B cell (primary cell): ENCODE data around the gene PARD3. TPM values are rescaled to one million over a fixed set of nuclear protein-coding genes. Genes with fewer than 3 reads are reported as not detected.

Experiments used
- ATAC-seq: fragments of 200-7000 bp; cut with Tn5 transposase; one replicate; pipeline ENCODE4 v1.10.0; 2021; ENCODE audit warnings: low read depth, mild to moderate bottlenecking, moderate number of reproducible peaks, moderate library complexity
- CTCF ChIA-PET: fragments of 350-600 bp; sonication (Branson Sonifier 250); formaldehyde crosslinking; loops from one replicate; lab custom pipeline; 2021; ENCODE audit warnings: antibody characterized with exemption, inconsistent platforms; lab: Charles Lee
- POLR2A ChIA-PET: fragments of 350-600 bp; sonication (Branson Sonifier 250); formaldehyde crosslinking; loops from one replicate; lab custom pipeline; 2021; ENCODE audit warnings: antibody characterized with exemption; lab: Charles Lee
- DNase-seq: peaks from one replicate; pipeline ENCODE4 v3.0.0; 2013
- H2AFZ ChIP-seq: 2 replicates; pipeline ENCODE4 v1.6.1; 2012; ENCODE audit warnings: mild to moderate bottlenecking, low read depth, low read length; ENCODE audit not compliant: insufficient read depth, poor library complexity, severe bottlenecking
- H3K27ac ChIP-seq, 2 donors: 1 replicate in 1 of 2; 2 replicates in 1 of 2; pipeline ENCODE4 v1.5.1; 2012 to 2013; ENCODE audit warnings: low read length in 2 of 2, mild to moderate bottlenecking in 2 of 2, moderate library complexity in 1 of 2
- H3K27me3 ChIP-seq, 4 experiments: fragments of 200-600 bp in 1 of 4; sonication (generic) in 1 of 4; replicated peaks in 1 of 4; 1 replicate in 2 of 4; 2 replicates in 2 of 4; pipeline versions ENCODE4 v1.6.1 to v1.7.0; 2013 to 2016; ENCODE audit warnings: low read length in 3 of 4, mild to moderate bottlenecking in 2 of 4, mixed read lengths in 1 of 4, moderate library complexity in 1 of 4; ENCODE audit not compliant: insufficient read depth in 4 of 4, control insufficient read depth in 3 of 4; ENCODE audit errors: control extremely low read depth in 1 of 4
- H3K36me3 ChIP-seq, 2 experiments: replicated peaks in 1 of 2; 1 replicate in 1 of 2; 2 replicates in 1 of 2; pipeline versions ENCODE4 v1.6.1 to v1.7.1; 2013; ENCODE audit warnings: low read length in 1 of 2; ENCODE audit not compliant: insufficient read depth in 2 of 2, control insufficient read depth in 1 of 2; ENCODE audit errors: control extremely low read depth in 1 of 2, extremely low read depth in 1 of 2
- H3K4me1 ChIP-seq, 2 donors: fragments of 200-600 bp in 1 of 2; sonication (generic) in 1 of 2; 1 replicate in 1 of 2; 2 replicates in 1 of 2; pipeline versions ENCODE4 v1.5.1 to v1.6.1; 2013 to 2017; ENCODE audit warnings: low read length in 2 of 2; ENCODE audit not compliant: control insufficient read depth in 2 of 2, insufficient read depth in 2 of 2
- H3K4me2 ChIP-seq: replicated peaks from 2 replicates; pipeline ENCODE3; 2012; ENCODE audit warnings: mild to moderate bottlenecking, low read depth, low read length; ENCODE audit not compliant: poor library complexity, severe bottlenecking
- H3K4me3 ChIP-seq, 5 experiments: fragments of 200-600 bp in 1 of 5; sonication (generic) in 1 of 5; 1 replicate in 3 of 5; 2 replicates in 2 of 5; pipeline versions ENCODE4 v1.5.1 to v1.7.0; 2011 to 2016; ENCODE audit warnings: low read length in 4 of 5, mild to moderate bottlenecking in 4 of 5, low read depth in 2 of 5, control low read depth in 1 of 5, moderate library complexity in 1 of 5; ENCODE audit not compliant: insufficient read depth in 1 of 5; ENCODE audit errors: control extremely low read depth in 1 of 5, extremely low read depth in 1 of 5
- H3K79me2 ChIP-seq: fragments of 200-600 bp; sonication (generic); one replicate; pipeline ENCODE4 v1.6.0; 2016; ENCODE audit warnings: low read length; ENCODE audit not compliant: control insufficient read depth, insufficient read depth
- H3K9ac ChIP-seq: fragments of 200-600 bp; sonication (generic); 2 replicates; pipeline ENCODE4 v1.6.1; 2017; ENCODE audit warnings: mild to moderate bottlenecking, low read length, moderate library complexity
- H3K9me3 ChIP-seq, 3 donors: one replicate each; pipeline versions ENCODE4 v1.6.1 to v1.7.1; 2013; ENCODE audit warnings: low read length in 2 of 3; ENCODE audit not compliant: control insufficient read depth in 2 of 3, insufficient read depth in 1 of 3; ENCODE audit errors: control extremely low read depth in 1 of 3
- H4K20me1 ChIP-seq: 2 replicates; pipeline ENCODE4 v1.6.0; 2012; ENCODE audit warnings: mild to moderate bottlenecking, low read length; ENCODE audit not compliant: insufficient read depth, control insufficient read depth, poor library complexity, severe bottlenecking
- H3K27ac Mint-ChIP-seq: one replicate; pipeline ENCODE4 v1.8.0; 2021; ENCODE audit warnings: mixed read lengths
- H3K27me3 Mint-ChIP-seq: one replicate; pipeline ENCODE4 v1.8.0; 2021; ENCODE audit warnings: mixed read lengths
- H3K4me1 Mint-ChIP-seq: one replicate; pipeline ENCODE4 v1.8.0; 2021; ENCODE audit warnings: mixed read lengths
- H3K4me3 Mint-ChIP-seq: one replicate; pipeline ENCODE4 v1.8.0; 2021; ENCODE audit warnings: mixed read lengths
- H3K9me3 Mint-ChIP-seq: one replicate; pipeline ENCODE4 v1.8.0; 2022; ENCODE audit warnings: mixed read lengths; ENCODE audit not compliant: insufficient read depth
- EZH2 ChIP-seq: IDR thresholded peaks from 2 replicates; pipeline ENCODE4 v1.6.1; 2012; ENCODE audit warnings: borderline replicate concordance, low read depth, mild to moderate bottlenecking, moderate library complexity, low read length; ENCODE audit not compliant: insufficient read depth, poor library complexity, severe bottlenecking
- WGBS: methylation state at CpG from one replicate; pipeline ENCODE4 v1.1.5; 2013; ENCODE audit warnings: missing lambda C conversion rate; ENCODE audit not compliant: insufficient coverage; 5-methylcytosine and 5-hydroxymethylcytosine counted together
- intact Hi-C: fragments of 100-400 bp; cut with micrococcal nuclease; formaldehyde crosslinking; loops from one replicate; pipeline ENCODE4 v1.10.0; 2022
- polyA plus RNA-seq: library from polyadenylated mRNA; depleted of rRNA; stranded (reverse); fragments of >200 nt; gene quantifications from 2 replicates; pipeline ENCODE4 v1.2.3, GENCODE V29; 2012
- total RNA-seq, 2 donors: library from RNA; stranded (reverse); fragments of 120-200 nt in 1 of 2; gene quantifications; 1 replicate in 1 of 2; 2 replicates in 1 of 2; pipeline versions ENCODE4 v1.2.3 to v1.2.4, GENCODE V29; 2013 to 2022
- TF ChIP-seq, protein P1 (sequence below): fragments of 200-600 bp; IDR thresholded peaks from one replicate; pipeline ENCODE4 v1.8.0; 2022; ENCODE audit warnings: antibody characterized with exemption, mild to moderate bottlenecking

PARD3 gene
- total and polyA plus RNA-seq, 2 donors (not counting 1 experiment from before 2014, with no cell fraction given), result not detected

DNA sequence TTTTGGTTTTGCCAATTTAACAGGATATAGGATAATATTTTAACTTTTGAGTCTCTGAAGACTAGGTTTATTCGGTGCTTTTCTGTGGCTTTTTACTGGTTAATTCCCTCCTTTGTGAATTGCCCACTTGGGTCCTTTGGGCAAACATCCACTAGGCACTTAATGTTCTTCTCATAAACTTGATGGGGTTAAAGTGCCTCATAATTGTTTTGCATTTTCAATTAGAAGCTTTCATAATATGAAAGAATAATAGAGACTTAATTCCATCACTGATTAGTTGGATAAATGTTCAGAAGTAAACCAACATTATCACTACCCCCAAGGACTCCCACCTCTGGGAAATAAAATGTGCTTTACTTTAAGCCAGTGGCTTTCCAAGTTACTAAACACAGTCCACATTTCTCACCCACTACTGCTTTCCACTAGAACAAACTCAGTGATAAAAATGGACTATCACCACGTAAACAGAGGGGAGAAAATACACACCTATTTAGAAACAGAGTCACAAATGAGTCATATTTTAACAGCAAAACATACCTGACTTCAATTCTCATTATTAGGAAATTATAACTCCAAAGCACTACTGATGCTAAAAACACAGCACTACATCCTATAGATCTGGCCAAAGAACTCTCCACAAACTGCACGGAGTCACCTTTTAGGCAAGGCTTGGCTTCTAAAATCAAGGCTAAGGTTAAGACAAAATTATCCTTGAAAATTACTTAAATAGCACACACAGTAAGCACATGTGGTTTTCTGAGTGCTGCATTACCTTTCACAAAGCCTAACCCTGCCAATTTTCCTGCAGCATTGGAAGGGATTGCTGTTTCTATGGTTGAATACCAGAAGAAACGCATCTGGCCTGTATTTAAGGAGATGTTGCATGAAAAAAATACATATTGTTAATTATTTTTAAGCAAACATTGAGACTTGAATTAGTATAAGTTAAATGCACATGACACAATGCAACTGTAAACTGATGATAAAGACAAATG, 41.2 kb downstream of the PARD3 start:
- no peaks in the 10 kb centered on the region for H3K9me3 ChIP-seq
- no peaks in the 10 kb centered on the region for H3K9me3 Mint-ChIP-seq
- H3K4me1 ChIP-seq, result no peaks in the 10 kb centered on the region
- no peak for TF ChIP-seq EZH2
- TF ChIP-seq, protein P1, sequence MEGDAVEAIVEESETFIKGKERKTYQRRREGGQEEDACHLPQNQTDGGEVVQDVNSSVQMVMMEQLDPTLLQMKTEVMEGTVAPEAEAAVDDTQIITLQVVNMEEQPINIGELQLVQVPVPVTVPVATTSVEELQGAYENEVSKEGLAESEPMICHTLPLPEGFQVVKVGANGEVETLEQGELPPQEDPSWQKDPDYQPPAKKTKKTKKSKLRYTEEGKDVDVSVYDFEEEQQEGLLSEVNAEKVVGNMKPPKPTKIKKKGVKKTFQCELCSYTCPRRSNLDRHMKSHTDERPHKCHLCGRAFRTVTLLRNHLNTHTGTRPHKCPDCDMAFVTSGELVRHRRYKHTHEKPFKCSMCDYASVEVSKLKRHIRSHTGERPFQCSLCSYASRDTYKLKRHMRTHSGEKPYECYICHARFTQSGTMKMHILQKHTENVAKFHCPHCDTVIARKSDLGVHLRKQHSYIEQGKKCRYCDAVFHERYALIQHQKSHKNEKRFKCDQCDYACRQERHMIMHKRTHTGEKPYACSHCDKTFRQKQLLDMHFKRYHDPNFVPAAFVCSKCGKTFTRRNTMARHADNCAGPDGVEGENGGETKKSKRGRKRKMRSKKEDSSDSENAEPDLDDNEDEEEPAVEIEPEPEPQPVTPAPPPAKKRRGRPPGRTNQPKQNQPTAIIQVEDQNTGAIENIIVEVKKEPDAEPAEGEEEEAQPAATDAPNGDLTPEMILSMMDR, result no peak
- H3K9ac ChIP-seq, result no peak overlapping the region
- CTCF ChIA-PET, result no interaction called here
- DNase-seq (no peak), ATAC-seq (no peak)
- WGBS, result 79% methylated on average over 2 of the region's 4 CpGs
- no peak overlapping the region for H3K4me3 Mint-ChIP-seq
- no peaks in the 10 kb centered on the region for H3K79me2 ChIP-seq
- H3K4me2 ChIP-seq, result no peak overlapping the region
- peaks cover 5% of the 10 kb centered on the region for H3K27me3 Mint-ChIP-seq
- no peaks in the 10 kb centered on the region for H3K36me3 ChIP-seq
- no peak overlapping the region for H3K27ac Mint-ChIP-seq
- no peaks in the 10 kb centered on the region for H4K20me1 ChIP-seq
- no peak overlapping the region for H3K27ac ChIP-seq
- H2AFZ ChIP-seq, result no peak overlapping the region
- POLR2A ChIA-PET, result no interaction called here
- intact Hi-C loops, result no loop called here
- H3K27me3 ChIP-seq, result no peaks in the 10 kb centered on the region
- no peaks in the 10 kb centered on the region for H3K4me1 Mint-ChIP-seq
- H3K4me3 ChIP-seq, result no peak overlapping the region

DNA sequence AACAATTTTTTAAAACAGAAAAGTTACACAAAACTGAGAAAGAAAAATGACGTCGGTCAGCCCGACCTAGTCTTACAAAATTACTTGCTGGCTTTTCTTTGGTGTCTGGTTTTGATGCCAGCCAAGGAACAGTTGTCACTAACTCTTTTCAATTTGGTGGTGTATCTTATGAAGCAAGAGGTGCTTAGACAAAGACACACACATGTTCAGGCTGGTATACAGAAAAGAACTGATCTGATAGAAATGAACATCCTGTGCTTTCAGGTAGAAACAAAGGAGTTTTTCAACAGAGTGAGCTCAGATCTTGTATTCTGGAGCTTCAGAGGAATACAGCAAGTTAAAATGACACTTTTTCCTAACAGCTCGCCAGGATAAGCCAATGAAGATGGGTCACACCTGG, 43.6 kb downstream of the PARD3 start:
- Mint-ChIP-seq H3K27me3 (peaks cover 5% of the 10 kb centered on the region), H3K27ac (no peak overlapping the region), H3K4me3 (no peak overlapping the region), H3K4me1 (no peaks in the 10 kb centered on the region), H3K9me3 (no peaks in the 10 kb centered on the region)
- Histone ChIP-seq H3K79me2 (no peaks in the 10 kb centered on the region), H3K9me3 (no peaks in the 10 kb centered on the region), H2AFZ (no peak overlapping the region), H3K27me3 (no peaks in the 10 kb centered on the region), H3K4me1 (no peaks in the 10 kb centered on the region), H3K4me2 (no peak overlapping the region), H3K9ac (no peak overlapping the region), H3K36me3 (no peaks in the 10 kb centered on the region), H3K4me3 (no peak overlapping the region), H4K20me1 (no peaks in the 10 kb centered on the region), H3K27ac (no peak overlapping the region)
- 90% methylated on average over 2 of the region's 4 CpGs for WGBS
- DNase-seq (no peak), ATAC-seq (no peak)
- CTCF ChIA-PET, result no interaction called here
- TF ChIP-seq, protein P1, result no peak
- TF ChIP-seq EZH2, result no peak
- intact Hi-C loops, result no loop called here
- POLR2A ChIA-PET, result no interaction called here
